IPS-18c (cell line): ENCODE results near the gene PPP1R12A.
"Not testable (repeated sequence)": the region's sequence is repeated elsewhere in the genome, so short reads cannot be mapped to it uniquely, and the experiment has no call there.

Experiments
- H3K4me3 ChIP-seq: 2 replicates; pipeline ENCODE4 v1.7.0; 2013; ENCODE audit warnings: low read depth, mild to moderate bottlenecking, low read length, moderate library complexity; ENCODE audit not compliant: insufficient read depth
- H3K9me3 ChIP-seq: one replicate; pipeline ENCODE4 v1.6.1; 2013; ENCODE audit warnings: mild to moderate bottlenecking, low read length, moderate library complexity; ENCODE audit not compliant: control insufficient read depth, insufficient read depth

PPP1R12A gene

GRCh38 chr12:79834712-79835376 is 100.1 kb downstream of the PPP1R12A start:
- H3K9me3 ChIP-seq: peaks cover 9% of the 10 kb centered on the region
- H3K4me3 ChIP-seq: no peak overlapping the region

- H3K4me3 ChIP-seq: no peak overlapping the region
These were observed 104.5 kb downstream of the PPP1R12A start for GRCh38 chr12:79830440-79830839.

GRCh38 chr12:79828924-79829323 is 106.0 kb downstream of the PPP1R12A start:
- Histone ChIP-seq H3K9me3 (no peaks in the 10 kb centered on the region), H3K4me3 (no peak overlapping the region)

More at GRCh38 chr12:79830440-79830839, 104.5 kb downstream of the PPP1R12A start:
- no peaks in the 10 kb centered on the region for H3K9me3 ChIP-seq

DNA sequence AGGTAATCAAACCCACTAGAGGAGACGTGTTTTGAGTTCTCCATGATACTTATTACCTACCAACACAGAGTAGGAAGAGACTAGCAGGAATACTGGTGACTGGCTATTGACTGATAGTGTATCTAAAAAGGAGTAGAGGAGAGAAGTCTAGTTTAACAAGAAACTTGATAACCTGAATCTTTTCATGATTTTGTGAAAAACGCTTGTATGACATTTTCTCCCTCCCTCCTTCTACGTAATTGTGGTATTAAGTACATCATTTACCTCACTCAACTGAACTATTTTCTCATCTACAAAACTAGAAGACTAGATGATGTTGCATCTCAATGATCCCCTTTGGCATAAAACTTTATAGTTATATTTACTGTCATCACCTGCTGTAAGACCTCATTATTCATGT is 107.4 kb downstream of the PPP1R12A start:
- Histone ChIP-seq H3K9me3 (no peaks in the 10 kb centered on the region), H3K4me3 (no peak overlapping the region)

GRCh38 chr12:79826267-79827128 is 108.4 kb downstream of the PPP1R12A start:
- H3K9me3 ChIP-seq: no peaks in the 10 kb centered on the region
- no peak overlapping the region for H3K4me3 ChIP-seq

GRCh38 chr12:79822475-79822874 is 112.4 kb downstream of the PPP1R12A start:
- no peaks in the 10 kb centered on the region for H3K9me3 ChIP-seq
- H3K4me3 ChIP-seq: no peak overlapping the region

GRCh38 chr12:79818856-79819255 is 116.0 kb downstream of the PPP1R12A start:
- Histone ChIP-seq H3K9me3 (no peaks in the 10 kb centered on the region), H3K4me3 (no peak overlapping the region)

DNA sequence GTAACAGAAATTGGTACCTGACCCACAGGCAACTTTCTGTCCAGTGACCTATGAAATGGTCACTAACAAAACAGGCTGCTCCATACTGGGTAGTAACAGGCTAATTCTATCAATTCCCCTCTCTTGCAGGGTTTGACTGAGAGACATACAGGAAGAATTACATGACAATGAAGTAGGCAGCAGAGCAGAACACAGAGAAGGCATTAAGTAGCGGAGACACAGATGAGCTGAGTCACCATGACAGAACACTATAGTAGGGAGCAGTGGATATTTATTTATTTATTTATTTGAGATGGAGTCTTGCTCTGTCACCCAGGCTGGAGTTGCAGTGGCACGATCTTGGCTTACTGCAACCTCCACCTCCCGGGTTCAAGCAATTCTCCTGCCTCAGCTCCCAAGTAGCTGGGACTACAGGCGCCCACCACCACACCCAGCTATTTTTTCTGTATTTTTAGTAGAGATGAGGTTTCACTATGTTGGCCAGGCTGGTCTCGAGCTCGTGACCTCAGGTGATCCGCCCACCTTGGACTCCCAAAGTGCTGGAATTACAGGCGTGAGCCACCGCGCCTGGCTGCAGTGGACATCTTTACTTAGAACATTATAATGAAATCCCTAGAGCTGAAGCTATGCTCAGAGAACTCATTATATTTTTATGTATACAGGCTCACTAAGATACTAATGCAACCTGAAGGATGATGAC is 150.4 kb downstream of the PPP1R12A start:
- not testable (repeated sequence) for H3K4me3 ChIP-seq, H3K9me3 ChIP-seq

DNA sequence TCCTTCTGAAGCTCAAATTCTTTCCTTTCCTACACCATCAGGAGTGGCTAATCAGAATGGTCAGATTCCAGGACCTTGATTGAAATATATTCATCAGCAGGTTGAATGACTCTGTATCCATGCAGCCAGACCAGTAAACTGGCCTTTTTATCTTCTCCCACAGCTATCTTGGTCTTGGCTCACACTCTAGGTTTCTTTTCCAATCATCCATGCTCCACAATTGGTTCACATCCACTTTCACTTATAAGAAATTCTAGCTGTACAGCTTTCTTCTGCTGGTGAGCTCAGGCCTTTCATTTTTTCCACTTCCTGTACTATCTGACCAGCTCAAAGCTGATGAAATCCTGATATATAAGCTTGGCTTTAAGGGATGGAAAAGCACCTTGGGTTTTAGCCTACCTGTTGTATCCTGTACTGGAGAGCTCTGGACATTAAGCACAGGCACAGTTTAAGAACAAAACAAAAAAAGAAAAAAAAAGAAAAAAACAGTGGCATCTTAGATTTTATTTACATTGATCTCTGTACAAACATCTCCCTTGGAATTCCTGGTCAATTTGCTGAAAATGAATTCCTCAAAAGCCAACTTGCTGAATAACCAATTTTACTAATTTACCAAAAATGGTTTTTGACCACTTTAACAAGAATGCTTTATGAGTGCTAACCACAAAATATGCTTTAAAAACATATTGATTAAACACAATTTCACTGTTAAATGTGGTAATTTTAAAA is 152.6 kb downstream of the PPP1R12A start:
- H3K4me3 ChIP-seq: no peak overlapping the region
- no peaks in the 10 kb centered on the region for H3K9me3 ChIP-seq

GRCh38 chr12:79778802-79779448 is 156.0 kb downstream of the PPP1R12A start:
- Histone ChIP-seq H3K4me3 (no peak overlapping the region), H3K9me3 (no peaks in the 10 kb centered on the region)

- Histone ChIP-seq H3K4me3 (no peak overlapping the region), H3K9me3 (no peaks in the 10 kb centered on the region)
These were observed 158.8 kb downstream of the PPP1R12A start for GRCh38 chr12:79776111-79776510.

GRCh38 chr12:79775355-79776027 is 159.4 kb downstream of the PPP1R12A start:
- H3K4me3 ChIP-seq: no peak overlapping the region
- no peaks in the 10 kb centered on the region for H3K9me3 ChIP-seq

GRCh38 chr12:79773896-79774295 is 161.0 kb downstream of the PPP1R12A start:
- Histone ChIP-seq H3K4me3 (no peak overlapping the region), H3K9me3 (no peaks in the 10 kb centered on the region)

- H3K4me3 ChIP-seq: no peak overlapping the region
- no peaks in the 10 kb centered on the region for H3K9me3 ChIP-seq
These were observed 164.9 kb downstream of the PPP1R12A start for GRCh38 chr12:79769860-79770485.

DNA sequence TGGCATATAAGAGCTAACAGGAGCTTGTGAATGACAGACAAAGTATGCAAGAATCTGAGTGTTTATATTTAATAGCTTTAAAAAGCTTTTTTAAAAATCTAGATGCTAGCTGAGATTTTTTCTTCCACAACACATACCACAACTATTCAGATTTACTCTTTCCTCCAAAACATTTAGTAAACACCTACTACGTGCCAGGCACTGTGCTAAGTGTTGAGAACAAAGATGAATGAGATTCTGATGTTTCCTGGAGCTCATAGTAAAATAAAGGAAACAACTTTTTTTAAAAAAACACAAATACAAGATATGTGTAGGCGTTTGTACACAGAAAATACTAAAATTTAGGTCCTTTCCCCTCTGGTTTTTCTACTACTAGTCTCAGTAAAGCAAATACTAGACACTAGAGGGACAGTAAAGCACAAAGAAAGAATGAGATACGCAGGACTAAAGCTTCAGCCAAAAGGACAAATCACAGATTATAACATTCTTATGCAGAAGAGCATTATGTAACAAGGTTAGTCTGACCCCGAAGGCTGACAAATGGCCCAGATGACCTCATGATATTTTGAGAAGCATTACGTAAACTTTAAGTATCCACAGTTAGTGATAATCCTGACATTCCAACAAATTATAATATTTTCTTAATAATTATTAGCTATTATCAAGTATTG is 165.6 kb downstream of the PPP1R12A start:
- H3K4me3 ChIP-seq: no peak overlapping the region
- H3K9me3 ChIP-seq: no peaks in the 10 kb centered on the region
